Right ventricle myocardium inferior (tissue), 1 donor: ENCODE results near the gene GRAMD4. TPM values are rescaled to one million over a fixed set of nuclear protein-coding genes. Genes with fewer than 3 reads are reported as not detected.
"Not testable (repeated sequence)": the region's sequence is repeated elsewhere in the genome, so short reads cannot be mapped to it uniquely, and the experiment has no call there.

Source experiments
- ATAC-seq: fragments of 200-7000 bp; cut with Tn5 transposase; one replicate; pipeline ENCODE4 v1.9.1; 2020; ENCODE audit warnings: mild to moderate bottlenecking, moderate library complexity
- DNase-seq: peaks from one replicate; pipeline ENCODE4 v3.0.0; 2021; ENCODE audit errors: missing footprints
- intact Hi-C: fragments of 100-400 bp; cut with DNase I; formaldehyde crosslinking; loops from one replicate; pipeline ENCODE4 v1.11.0; 2022
- total RNA-seq: library from RNA; stranded (reverse); fragmentation: NEBNext Ultra II Directional; extraction: Animal tissue kit (Norgen Biotek cat#: 25700); gene quantifications from one replicate; pipeline ENCODE4 v1.2.1, GENCODE V29; 2021
- donor health status: DM: no; HTN: yes; CAD: no; lungs with severe emphysema.

The GRAMD4 gene
- total RNA-seq, 1 donor from 2014 or later = 80.0 TPM

DNA sequence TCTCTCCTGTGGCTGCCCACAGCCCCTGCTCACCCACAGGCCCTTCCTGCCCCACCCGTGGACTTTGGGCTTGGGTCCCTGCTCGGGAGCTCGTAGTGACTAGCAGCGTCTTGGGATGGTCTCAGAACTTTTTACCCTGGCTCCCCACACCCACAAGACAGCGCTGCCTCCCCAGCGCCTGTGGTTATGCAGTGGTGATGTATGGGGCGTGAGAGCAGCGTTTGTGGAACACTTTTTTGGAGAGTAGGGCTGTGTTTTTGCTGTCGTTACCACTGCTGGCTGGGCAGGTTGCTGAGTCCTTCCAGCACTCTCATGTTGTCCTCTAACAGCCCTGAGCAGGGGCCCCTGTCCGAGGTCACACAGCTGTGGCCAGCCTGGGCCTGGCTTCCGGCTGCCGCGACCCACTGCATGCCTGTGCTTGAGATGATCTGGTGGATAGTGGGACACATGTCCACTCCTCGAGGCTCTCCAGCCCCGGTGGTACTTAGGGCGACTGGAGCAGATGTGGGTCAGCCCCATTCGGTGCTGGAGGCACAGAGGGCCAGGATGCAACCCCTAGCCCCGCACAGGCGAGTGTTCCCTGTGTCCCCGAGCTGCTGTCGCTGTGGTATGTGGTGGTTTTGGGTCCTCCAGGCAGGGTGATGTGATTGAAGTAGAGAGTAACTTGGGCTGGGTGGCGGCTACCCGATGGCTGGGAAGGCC, 7.1 kb upstream of the GRAMD4 start:
- DNase-seq (no peak), ATAC-seq (peak; percentile 62)
- intact Hi-C loops = no loop called here

DNA sequence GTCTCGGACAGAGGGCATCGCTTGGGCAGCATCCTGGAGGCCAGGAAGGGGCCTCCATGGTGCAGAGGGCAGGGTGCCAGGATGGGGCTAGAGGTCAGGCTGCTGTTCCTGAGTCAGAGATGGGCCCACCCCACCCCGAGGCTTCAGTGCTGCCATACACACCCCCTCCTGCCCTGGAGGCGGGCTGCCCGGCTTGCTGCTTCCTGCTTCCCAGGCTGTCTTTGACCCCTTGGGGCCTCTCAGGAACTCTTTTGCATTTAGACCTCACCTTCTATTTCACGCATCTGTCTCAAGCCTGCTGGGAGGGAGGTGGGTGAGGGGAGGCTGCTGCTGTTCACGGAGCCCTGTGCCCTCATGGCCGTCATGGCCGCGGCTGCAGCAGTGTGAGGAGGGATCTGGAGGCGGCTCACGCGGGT, 6.6 kb upstream of the GRAMD4 start:
- intact Hi-C loops = no loop called here
- no peak for DNase-seq
- ATAC-seq = no peak

DNA sequence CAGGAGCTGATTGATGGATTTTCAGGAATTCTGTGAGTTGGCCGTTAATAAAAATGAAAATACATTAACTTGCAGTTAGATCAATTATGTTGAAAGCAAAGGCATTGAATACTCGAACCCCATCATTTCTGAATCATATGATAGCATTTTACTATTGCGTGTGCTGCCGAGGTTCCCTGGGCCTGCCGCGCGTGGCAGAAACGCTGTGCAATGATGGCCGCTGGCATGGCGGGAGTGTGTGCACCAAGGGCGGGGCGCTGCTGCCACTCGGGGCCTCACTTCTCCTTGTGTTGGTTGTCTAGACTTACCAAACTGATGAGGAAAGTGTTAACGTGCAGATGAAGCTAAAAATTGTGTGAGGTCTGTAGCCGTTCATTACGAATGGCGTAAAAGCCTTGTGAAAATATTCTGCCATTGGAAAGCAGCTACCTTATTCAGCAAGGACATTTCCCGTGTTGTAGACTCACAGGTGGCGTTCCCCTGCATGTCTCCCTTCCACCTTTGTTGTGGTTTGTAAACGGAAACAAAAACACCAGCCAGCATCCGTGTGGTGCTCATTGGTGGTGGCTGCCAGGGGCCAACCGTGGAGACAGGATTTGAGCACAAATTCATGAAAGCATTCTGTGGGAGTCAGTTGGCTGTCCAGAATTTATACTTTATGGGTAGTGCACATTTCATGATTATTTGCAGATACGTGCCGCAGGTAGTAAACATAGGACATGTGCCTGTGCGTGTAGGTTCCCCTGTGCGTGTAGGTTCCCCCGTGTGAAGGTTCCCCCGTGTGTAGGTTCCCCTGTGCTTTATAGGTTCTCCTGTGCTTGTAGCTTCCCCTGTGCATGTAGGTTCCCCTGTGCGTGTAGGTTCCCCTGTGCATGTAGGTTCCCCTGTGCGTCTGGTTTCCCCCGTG, 5.9 kb upstream of the GRAMD4 start:
- ATAC-seq = no peak
- intact Hi-C loops = no loop called here
- DNase-seq = no peak

DNA sequence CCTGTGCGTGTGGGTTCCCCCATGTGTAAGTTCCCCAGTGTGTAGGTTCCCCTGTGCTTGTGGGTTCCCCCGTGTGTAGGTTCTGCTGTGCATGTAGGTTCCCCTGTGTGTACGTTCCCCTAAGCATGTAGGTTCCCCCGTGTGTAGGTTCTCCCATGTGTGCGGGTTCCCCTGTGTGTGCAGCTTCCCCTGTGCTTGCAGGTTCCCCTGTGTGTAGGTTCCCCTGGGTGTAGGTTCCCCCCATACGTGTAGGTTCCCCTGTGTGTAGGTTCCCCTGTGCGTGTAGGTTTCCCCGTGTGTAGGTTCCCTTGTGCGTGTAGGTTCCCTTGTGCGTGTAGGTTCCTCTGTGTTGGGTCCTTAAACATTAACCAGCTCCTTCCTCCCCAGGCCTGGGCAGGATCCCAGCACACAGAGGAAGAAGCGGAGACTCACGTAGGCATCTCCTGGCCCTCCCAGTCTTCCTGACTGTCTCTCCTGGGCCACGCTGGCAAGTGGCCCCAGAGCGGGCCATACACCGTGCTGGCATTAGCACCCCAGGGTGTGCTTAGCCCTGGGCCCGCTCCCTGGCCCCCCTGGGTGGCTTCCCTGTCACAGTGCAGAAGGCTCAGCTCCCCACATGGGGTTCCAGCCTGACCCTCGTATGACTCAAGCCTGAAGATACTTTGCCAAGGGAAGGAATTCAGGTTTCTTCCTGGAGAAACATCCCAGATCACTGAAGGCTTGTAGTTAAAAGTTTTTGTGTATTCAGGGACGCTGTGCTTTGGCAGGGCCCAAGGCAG, 2.8 kb upstream of the GRAMD4 start:
- DNase-seq (no peak), ATAC-seq (no peak)
- intact Hi-C loops = no loop called here

DNA sequence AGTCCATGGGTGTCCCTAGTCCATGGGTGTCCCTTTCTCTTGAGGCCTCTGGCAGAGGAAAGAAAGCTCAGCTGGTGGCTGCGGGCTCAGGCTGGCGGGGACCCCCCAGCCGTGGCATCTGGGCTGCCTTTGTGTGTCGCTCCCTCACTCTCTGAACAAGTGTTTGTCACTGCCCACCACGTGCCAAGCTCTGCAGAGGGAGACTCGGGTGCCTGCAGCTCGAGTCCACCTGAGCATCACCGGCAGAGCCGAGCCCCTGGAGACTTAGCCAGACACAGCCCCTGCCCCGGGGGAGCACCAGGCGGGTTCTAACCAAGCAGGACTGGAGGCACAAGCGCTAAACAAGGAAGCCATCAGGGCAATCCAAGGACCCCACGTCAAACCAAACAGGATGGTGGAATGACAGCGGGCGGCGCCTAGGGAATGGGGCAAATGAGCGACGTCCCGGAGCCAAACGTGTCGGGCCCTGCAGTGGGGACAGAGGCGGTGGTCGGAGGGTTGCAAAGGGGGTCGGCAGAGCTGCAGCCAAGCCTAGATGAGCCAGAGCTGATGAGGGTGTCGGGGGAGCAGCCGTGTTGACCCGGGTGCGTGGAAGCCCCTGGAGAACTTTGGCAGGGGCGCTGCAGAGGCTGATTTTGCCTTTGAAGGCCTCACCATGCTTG, 2.1 kb upstream of the GRAMD4 start:
- no peak for DNase-seq
- no peak for ATAC-seq
- intact Hi-C loops = no loop called here

DNA sequence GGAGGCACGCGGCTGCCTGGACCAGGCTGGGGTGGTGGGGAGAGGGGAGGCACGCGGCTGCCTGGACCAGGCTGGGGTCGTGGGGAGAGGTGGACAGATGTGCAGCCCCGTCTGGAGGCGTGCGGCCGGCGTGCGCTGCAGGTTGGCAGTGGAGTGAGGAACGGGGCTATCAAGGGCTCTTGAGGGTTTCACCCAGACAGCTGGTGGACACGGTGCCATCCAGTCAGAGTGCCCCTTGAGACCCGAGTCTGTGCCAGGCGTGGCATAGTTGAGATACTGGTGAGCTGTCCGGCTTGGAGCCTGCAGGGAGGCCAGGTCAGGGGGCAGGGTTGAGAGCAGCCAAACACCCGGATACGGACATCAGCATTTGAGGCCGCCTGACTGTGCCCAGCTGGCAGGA, 1.5 kb upstream of the GRAMD4 start:
- ATAC-seq = peak; percentile 58
- intact Hi-C loops = no loop called here
- peak; percentile 82 for DNase-seq

DNA sequence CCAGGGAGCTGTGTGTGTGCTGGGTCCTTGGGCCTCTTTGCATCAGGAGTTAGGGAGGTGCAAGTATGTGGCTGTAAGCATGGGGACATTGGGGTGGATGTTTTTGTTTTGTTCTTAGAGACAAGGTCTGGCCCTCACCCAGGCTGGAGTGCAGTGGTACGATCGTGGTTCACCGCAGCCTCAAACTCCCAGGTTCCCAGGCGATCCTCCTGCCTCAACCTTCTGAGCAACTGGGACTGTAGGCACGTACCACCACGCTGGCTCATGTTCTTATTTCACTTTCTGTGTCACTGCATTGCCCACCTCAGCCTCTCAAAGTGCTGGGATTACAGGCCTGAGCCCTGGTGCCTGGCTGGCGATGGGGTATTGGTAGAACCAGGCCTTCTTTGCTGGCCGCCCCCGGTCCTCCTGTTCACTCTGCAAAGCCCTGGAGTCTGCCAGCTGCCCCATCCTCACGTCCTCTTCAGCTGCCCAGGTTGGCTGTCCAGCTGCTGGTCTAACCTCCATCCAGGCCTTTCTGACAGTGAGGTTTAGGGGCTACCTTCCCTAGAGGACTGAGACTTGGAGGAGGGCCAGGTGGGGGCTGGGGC, 851 bp upstream of the GRAMD4 start:
- DNase-seq (no peak), ATAC-seq (peak; percentile 11)
- intact Hi-C loops = no loop called here

DNA sequence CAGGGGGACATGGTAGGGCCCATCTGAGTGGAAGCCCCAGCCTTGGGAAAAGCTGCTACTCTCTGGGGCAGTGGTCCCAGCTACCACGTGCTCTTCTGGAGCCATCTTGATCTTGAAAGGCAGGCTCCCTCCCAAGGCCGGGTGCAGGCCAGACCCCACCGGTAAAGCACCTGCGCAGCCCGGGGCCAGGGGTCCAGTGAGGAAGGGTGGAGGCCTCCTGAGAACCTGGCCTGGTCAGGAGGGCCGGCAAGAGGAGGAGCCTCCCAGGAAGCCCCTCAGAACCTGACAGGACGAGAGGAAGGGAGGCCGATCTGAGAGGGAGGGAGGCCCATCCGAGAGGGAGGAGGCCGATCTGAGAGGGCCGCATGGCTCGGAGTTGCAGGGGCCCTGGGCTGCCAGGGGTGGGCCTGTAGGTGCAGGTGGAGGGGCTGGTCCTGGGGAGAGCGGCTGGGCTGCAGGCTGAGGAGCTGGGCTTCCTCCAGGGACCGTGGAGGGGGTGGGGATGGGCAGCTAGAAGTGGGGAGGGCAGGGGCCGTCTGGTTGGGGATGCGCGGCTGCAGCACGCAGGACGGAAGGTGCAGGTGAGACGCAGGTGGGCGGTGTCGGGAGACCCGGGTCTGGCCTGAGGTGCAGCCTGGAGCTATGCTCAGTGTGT, 529 bp downstream of the GRAMD4 start:
- ATAC-seq = no peak
- intact Hi-C loops = loop anchor here (5.0 kb wide), 1 partner anchor 43 kb away; no protein-coding TSS in a partner anchor
- no peak for DNase-seq

DNA sequence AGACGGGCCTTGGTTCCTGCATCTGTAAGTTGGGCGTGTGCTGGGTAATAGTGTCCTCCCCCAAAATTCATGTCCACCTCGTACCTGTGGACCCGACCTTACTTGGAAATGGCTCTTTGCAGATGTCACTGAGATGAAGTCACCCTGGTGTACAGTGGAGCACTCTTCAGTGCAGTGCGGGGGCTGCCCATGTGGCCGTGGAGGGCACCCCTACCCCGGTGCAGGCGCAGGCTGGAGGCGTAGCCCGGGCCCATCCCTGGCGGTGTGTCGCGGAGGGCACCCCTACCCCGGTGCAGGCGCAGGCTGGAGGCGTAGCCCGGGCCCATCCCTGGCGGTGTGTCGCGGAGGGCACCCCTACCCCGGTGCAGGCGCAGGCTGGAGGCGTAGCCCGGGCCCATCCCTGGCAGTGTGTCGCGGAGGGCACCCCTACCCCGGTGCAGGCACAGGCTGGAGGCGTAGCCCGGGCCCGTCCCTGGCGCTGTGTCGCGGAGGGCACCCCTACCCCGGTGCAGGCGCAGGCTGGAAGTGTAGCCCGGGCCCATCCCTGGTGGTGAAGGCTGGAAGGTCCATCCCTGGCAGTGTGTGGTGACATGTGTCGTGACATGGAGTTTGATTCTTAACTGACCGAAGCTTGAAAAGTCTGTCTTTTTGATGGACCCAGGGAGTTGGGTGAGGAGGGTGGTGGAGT, 1.2 kb downstream of the GRAMD4 start:
- not testable (repeated sequence) for DNase-seq, ATAC-seq
- intact Hi-C loops = loop anchor here (5.0 kb wide), 1 partner anchor 44 kb away; no protein-coding TSS in a partner anchor

DNA sequence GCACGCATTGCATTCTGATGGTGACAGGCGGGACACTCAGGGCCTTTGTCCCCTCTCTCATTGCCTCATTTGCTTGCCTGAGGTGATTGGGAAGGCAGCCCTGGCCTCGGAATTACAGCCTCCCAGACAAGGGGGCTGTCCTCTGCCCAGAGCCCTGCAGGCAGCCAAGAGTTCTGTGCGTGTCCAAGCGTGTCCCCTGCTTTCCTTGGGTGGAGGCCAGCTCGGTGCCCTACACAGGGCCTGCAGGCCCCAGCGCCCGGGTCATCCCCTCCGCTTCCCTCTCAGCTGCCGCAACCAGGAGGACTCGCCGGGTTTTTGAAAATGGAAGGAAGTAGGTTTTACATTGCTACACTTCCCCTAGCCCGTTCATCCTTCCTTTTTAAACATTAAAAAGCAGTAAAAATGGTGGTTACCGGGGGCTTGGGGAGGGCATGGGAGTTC, 1.9 kb downstream of the GRAMD4 start:
- ATAC-seq (peak; percentile 76), DNase-seq (peak; percentile 91)
- intact Hi-C loops = loop anchor here (2.0 to 5.0 kb wide), 2 partner anchors 45 to 63 kb away; no protein-coding TSS in a partner anchor

DNA sequence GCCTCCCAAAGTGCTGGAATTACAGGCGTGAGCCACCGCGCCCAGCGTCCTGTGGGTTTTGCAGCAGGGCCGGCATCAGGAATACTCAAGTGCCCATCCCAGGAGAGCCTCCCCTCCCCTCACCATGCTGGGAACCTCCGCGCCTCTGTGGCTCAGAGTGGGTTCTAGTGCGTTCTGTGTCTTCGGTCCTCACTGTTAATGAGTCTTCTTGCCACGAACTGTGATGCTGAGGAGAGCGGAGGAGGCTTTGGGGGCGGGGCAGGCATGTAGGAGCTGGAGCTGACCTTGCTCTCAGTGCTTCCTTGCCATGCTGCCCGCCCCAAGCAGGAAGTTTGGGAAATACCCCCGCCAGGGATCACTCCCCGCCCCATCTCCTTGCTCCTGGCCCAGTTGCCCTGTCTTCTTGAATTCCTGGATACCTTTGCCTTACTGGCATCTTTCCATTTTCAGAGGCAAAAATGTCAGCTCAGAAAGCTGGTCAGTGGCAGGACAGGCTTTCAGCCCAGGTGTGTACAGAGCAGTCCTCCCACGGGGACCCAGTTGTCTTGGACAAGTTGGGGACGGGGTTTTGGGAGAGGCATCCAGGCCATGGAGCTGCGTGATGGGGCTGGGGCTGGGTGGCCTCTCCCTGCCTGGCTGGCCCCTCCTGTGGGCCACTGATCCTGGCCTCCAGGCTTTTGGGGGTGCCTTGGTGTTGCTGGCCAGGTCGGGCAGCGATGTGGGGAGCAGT, 5.1 kb downstream of the GRAMD4 start:
- DNase-seq (peak; percentile 13), ATAC-seq (no peak)
- intact Hi-C loops = no loop called here

DNA sequence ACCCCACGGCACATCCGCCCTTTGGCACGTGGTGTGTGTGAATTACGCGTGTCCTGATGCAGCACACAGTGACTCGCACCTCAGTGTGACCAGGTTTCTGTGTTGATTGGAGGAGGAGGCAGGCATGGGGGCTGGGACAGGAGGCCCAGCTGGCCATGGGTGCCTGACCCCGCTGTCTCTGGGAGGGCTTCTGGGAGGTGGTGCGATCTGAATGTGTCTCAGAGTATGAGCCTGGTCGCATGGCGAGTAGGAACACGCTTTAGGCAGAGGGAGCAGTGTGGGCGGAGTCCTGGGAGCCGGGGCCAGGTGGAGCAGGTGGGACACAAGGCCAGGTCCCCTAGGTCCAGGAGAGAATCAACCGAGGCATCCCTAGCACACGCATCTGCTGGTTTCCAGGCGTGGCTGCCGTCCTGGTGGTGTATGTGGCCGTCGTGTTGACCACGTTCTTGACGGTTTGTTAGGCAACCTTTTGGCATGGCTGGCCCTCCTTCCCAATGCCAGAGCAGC, 5.7 kb downstream of the GRAMD4 start:
- DNase-seq (peak; percentile 56), ATAC-seq (no peak)
- intact Hi-C loops = no loop called here

DNA sequence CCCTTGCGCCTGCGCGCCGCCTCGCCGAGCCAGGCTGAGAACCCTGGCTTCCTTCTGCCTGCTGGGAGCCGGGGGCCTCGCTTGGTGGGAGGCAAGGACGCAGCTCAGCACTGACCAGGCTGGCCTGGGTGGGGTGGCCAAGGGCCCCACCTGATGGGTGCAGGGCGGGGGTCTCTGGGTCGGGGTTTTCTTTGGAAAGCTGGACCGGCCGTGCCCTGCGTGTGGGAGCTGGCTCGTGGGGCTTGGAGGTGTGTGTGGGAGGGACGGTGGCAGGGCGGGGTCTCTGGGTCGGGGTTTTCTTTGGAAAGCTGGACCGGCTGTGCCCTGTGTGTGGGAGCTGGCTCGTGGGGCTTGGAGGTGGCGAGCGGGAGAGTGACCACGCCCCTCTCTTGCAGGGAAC, 6.2 kb downstream of the GRAMD4 start:
- intact Hi-C loops = no loop called here
- ATAC-seq = no peak
- DNase-seq = peak; percentile 60

DNA sequence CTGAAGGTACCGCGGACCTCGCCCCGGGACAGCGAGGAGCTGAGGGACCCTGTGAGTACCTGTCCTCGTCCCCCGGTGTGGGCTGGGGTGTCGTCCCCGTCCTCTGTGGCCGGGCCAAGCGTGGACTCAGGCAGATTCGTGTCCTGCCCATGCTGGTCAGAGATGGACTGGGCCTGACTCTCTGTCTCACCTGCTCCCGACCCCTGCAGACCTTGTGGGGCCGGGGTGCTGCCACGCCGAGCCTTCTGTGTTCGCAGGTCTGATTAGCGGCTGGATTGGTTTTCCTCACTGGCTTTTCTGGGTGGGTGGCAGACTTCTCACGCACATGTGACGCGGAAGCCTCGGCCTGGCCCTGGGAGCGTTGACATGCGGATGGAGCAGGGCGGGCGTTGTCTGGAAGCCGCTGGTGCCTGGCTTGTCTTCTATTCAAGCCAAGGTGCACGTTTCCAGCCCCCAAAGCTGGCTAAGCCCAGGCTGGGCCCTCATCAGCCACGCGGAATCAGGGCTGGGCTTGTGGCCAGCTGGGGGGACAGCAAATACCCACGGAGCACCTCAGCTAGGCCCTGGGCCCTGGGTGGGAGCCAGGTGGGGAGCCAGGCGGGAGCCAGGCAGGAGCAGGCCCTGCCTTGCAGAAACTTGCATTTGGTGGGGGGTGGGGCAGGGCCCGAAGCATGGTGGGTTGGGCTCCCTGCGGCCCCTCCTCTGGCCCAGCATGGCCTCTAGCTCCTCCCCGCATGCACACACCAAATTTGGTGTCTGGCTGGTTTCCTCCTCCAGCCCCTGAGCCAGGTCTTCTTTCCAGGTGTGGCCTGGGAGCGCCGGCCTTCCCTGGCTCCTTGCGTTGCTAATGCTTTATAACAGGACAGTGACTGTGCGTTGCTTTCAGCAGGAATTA, 7.0 kb downstream of the GRAMD4 start:
- DNase-seq (peak; percentile 54), ATAC-seq (no peak)
- intact Hi-C loops = no loop called here

DNA sequence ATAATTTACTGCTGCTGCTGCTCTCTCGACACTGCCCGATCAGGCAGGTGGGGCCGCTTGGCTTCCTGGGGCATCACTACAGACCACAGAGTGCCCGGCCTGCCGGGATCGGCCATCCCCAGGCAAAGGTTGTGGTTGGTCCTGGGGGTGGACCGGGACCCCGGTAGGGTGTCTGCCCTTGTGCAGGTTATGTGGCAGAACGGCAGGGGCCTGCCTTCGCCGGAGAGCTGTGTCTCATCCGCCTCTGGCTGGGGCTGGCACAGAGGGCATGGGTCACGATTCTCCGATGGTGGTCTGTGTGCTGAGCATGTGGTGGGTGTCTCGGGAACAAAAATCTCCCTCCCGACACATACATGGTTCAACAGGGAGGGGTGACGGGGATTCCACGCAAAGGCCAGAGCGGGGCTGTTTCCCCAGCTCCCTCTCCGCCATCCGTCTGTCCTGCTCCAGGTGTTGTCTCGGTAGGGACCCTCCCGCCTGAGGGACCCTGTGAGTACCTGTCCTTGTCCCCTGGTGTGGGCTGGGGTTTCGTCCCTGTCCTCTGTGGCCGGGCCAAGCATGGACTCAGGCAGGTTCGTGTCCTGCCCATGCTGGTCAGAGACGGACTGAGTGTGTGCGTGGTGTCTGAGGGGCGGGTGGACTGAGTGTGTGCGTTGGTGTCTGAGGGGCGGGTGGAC, 7.8 kb downstream of the GRAMD4 start:
- ATAC-seq (no peak), DNase-seq (peak; percentile 33)
- intact Hi-C loops = no loop called here
